Measurements from ENCODE around the gene DND1.

DNA sequence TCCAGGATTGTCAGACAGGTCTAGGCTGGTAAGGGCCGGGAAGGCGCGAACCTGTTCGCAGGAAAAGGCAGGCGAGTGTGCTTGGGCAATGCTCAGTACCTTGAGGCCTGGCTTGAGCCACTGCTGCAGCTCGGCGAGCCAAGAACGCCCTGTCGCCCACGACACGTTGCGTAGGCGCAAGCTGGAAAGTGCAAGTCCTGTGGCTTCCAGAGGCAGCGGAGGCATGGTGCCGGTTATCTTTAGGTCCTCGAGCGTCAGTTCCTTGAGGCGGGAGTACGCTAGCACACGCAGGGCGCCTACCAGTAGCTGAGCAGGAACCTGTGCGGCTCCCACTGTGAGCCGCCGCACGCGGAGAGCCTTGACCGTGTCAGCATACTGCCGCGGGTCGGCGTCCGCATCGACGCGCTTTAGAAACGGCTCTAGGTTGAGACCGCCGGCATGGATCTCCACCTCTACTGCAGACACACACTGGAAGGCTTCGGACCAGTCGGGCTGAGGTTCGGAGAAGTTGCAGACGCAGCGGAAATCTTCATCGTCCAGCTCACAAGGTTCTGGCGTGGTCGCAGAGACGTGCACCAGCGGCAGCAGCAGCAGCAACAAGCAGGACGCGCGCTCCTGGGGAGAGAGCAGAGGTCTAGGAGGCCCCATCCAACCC lies 40.9 kb downstream of the DND1 start:
- peak; percentile 3 to 45 for TF ChIP-seq POLR2A (IDR thresholded peaks at IDR 0.05)
- TF ChIP-seq, protein P1, sequence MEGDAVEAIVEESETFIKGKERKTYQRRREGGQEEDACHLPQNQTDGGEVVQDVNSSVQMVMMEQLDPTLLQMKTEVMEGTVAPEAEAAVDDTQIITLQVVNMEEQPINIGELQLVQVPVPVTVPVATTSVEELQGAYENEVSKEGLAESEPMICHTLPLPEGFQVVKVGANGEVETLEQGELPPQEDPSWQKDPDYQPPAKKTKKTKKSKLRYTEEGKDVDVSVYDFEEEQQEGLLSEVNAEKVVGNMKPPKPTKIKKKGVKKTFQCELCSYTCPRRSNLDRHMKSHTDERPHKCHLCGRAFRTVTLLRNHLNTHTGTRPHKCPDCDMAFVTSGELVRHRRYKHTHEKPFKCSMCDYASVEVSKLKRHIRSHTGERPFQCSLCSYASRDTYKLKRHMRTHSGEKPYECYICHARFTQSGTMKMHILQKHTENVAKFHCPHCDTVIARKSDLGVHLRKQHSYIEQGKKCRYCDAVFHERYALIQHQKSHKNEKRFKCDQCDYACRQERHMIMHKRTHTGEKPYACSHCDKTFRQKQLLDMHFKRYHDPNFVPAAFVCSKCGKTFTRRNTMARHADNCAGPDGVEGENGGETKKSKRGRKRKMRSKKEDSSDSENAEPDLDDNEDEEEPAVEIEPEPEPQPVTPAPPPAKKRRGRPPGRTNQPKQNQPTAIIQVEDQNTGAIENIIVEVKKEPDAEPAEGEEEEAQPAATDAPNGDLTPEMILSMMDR (IDR thresholded peaks at IDR 0.05), result no peak

Measured in adrenal gland (tissue), 5 donors.